Activated naive CD4-positive, alpha-beta T cell treated with anti-CD3 and anti-CD28 coated beads, Interleukin-2, amount 10 ng/mL, durations not matched to agents 7 days and 5 days (primary cell): ENCODE data around the gene TGIF1.
A peak's percentile ranks its signal among the peaks of the same experiment; 100 is the strongest.

ENCODE experiments used
- CTCF ChIA-PET: fragments of 350-600 bp; sonication (Branson Sonifier 250); formaldehyde crosslinking; loops from one replicate; lab custom pipeline; 2021; ENCODE audit warnings: antibody characterized with exemption; lab: Charles Lee
- DNase-seq: peaks from one replicate; pipeline ENCODE4 v3.0.0-alpha.2; 2020
- H3K27ac Mint-ChIP-seq: one replicate; pipeline ENCODE4 v1.8.0; 2021; ENCODE audit warnings: mild to moderate bottlenecking, moderate library complexity, mixed read lengths
- H3K27me3 Mint-ChIP-seq: one replicate; pipeline ENCODE4 v1.8.0; 2021; ENCODE audit warnings: mild to moderate bottlenecking, mixed read lengths
- H3K36me3 Mint-ChIP-seq: one replicate; pipeline ENCODE4 v1.8.0; 2021; ENCODE audit warnings: mixed read lengths
- H3K4me1 Mint-ChIP-seq: one replicate; pipeline ENCODE4 v1.8.0; 2021; ENCODE audit warnings: mixed read lengths
- H3K4me3 Mint-ChIP-seq: one replicate; pipeline ENCODE4 v1.8.0; 2021; ENCODE audit warnings: mild to moderate bottlenecking, moderate library complexity, mixed read lengths
- H3K9me3 Mint-ChIP-seq: one replicate; pipeline ENCODE4 v1.8.0; 2021; ENCODE audit warnings: mixed read lengths

Gene TGIF1

GRCh38 chr18:3455090-3455635 is 5.2 kb downstream of the TGIF1 start:
- CTCF ChIA-PET, result interaction anchor here (0.8 to 7.5 kb wide), 27 partner anchors 8 to 210 kb away, joined by 3 to 69 read pairs (median 5); no protein-coding TSS in a partner anchor
- H3K4me1 Mint-ChIP-seq, result peaks cover 59% of the 10 kb centered on the region
- H3K9me3 Mint-ChIP-seq, result no peaks in the 10 kb centered on the region
- H3K27ac Mint-ChIP-seq, result peak overlapping the region; percentile 98
- peak overlapping the region; percentile 88 for H3K4me3 Mint-ChIP-seq
- DNase-seq, result no peak
- H3K36me3 Mint-ChIP-seq, result peaks cover 28% of the 10 kb centered on the region
- peaks cover 6% of the 10 kb centered on the region for H3K27me3 Mint-ChIP-seq

GRCh38 chr18:3455907-3456685 is 6.1 kb downstream of the TGIF1 start:
- Mint-ChIP-seq H3K4me3 (no peak overlapping the region), H3K9me3 (peaks cover 6% of the 10 kb centered on the region), H3K27me3 (no peaks in the 10 kb centered on the region), H3K4me1 (peaks cover 56% of the 10 kb centered on the region), H3K27ac (no peak overlapping the region), H3K36me3 (peaks cover 32% of the 10 kb centered on the region)
- no peak for DNase-seq
- CTCF ChIA-PET, result interaction anchor here (0.5 to 7.5 kb wide), 11 partner anchors 8 to 307 kb away, joined by 3 to 69 read pairs (median 8); no protein-coding TSS in a partner anchor

GRCh38 chr18:3456686-3457069 is 6.7 kb downstream of the TGIF1 start:
- H3K9me3 Mint-ChIP-seq, result peaks cover 6% of the 10 kb centered on the region
- H3K36me3 Mint-ChIP-seq, result peaks cover 33% of the 10 kb centered on the region
- no peak for DNase-seq
- H3K4me1 Mint-ChIP-seq, result peaks cover 52% of the 10 kb centered on the region
- no peak overlapping the region for H3K27ac Mint-ChIP-seq
- CTCF ChIA-PET, result interaction anchor here (0.5 to 7.5 kb wide), 7 partner anchors 9 to 307 kb away, joined by 3 to 69 read pairs (median 13); no protein-coding TSS in a partner anchor
- no peak overlapping the region for H3K4me3 Mint-ChIP-seq
- H3K27me3 Mint-ChIP-seq, result no peaks in the 10 kb centered on the region

GRCh38 chr18:3457261-3457724 is 7.3 kb downstream of the TGIF1 start:
- H3K9me3 Mint-ChIP-seq, result peaks cover 11% of the 10 kb centered on the region
- H3K4me1 Mint-ChIP-seq, result peaks cover 51% of the 10 kb centered on the region
- CTCF ChIA-PET, result interaction anchor here (1.4 to 7.5 kb wide), 5 partner anchors 8 to 208 kb away, joined by 4 to 69 read pairs (median 16); no protein-coding TSS in a partner anchor
- H3K36me3 Mint-ChIP-seq, result peaks cover 40% of the 10 kb centered on the region
- DNase-seq, result no peak
- H3K27me3 Mint-ChIP-seq, result peaks cover 5% of the 10 kb centered on the region
- H3K4me3 Mint-ChIP-seq, result no peak overlapping the region
- H3K27ac Mint-ChIP-seq, result no peak overlapping the region

- peak; percentile 35 for DNase-seq
- H3K27ac Mint-ChIP-seq, result peak overlapping the region; percentile 49
- CTCF ChIA-PET, result interaction anchor here (1.0 to 3.7 kb wide), 8 partner anchors 10 to 207 kb away, joined by 3 to 17 read pairs (median 6); no protein-coding TSS in a partner anchor
- H3K4me1 Mint-ChIP-seq, result peaks cover 40% of the 10 kb centered on the region
- peaks cover 11% of the 10 kb centered on the region for H3K9me3 Mint-ChIP-seq
- peaks cover 42% of the 10 kb centered on the region for H3K36me3 Mint-ChIP-seq
- H3K4me3 Mint-ChIP-seq, result no peak overlapping the region
- H3K27me3 Mint-ChIP-seq, result peaks cover 8% of the 10 kb centered on the region
These were observed 8.4 kb downstream of the TGIF1 start for GRCh38 chr18:3458378-3458777.

- peaks cover 42% of the 10 kb centered on the region for H3K36me3 Mint-ChIP-seq
- CTCF ChIA-PET, result interaction anchor here (0.8 to 3.7 kb wide), 10 partner anchors 8 to 206 kb away, joined by 3 to 17 read pairs (median 5); no protein-coding TSS in a partner anchor
- H3K4me1 Mint-ChIP-seq, result peaks cover 34% of the 10 kb centered on the region
- DNase-seq, result no peak
- no peak overlapping the region for H3K4me3 Mint-ChIP-seq
- peaks cover 8% of the 10 kb centered on the region for H3K27me3 Mint-ChIP-seq
- H3K9me3 Mint-ChIP-seq, result peaks cover 11% of the 10 kb centered on the region
- peak overlapping the region; percentile 49 for H3K27ac Mint-ChIP-seq
These were observed 9.2 kb downstream of the TGIF1 start for GRCh38 chr18:3458952-3459853.

GRCh38 chr18:3460823-3461398 is 10.9 kb downstream of the TGIF1 start:
- H3K36me3 Mint-ChIP-seq, result peaks cover 42% of the 10 kb centered on the region

GRCh38 chr18:3461704-3462103 is 11.7 kb downstream of the TGIF1 start:
- Mint-ChIP-seq H3K4me1 (peaks cover 32% of the 10 kb centered on the region), H3K36me3 (peaks cover 38% of the 10 kb centered on the region), H3K27me3 (peaks cover 8% of the 10 kb centered on the region), H3K27ac (no peak overlapping the region), H3K4me3 (no peak overlapping the region), H3K9me3 (peaks cover 11% of the 10 kb centered on the region)
- CTCF ChIA-PET, result interaction anchor here (0.6 to 1.4 kb wide), 3 partner anchors 20 to 124 kb away, joined by 3 read pairs; no protein-coding TSS in a partner anchor
- no peak for DNase-seq

More at GRCh38 chr18:3460823-3461398, 10.9 kb downstream of the TGIF1 start:
- no peak overlapping the region for H3K27ac Mint-ChIP-seq
- H3K9me3 Mint-ChIP-seq, result peaks cover 11% of the 10 kb centered on the region
- DNase-seq, result no peak
- no peak overlapping the region for H3K4me3 Mint-ChIP-seq
- peaks cover 25% of the 10 kb centered on the region for H3K4me1 Mint-ChIP-seq
- peaks cover 8% of the 10 kb centered on the region for H3K27me3 Mint-ChIP-seq
- CTCF ChIA-PET, result interaction anchor here (0.6 to 1.4 kb wide), 3 partner anchors 21 to 125 kb away, joined by 3 read pairs; no protein-coding TSS in a partner anchor

- H3K27ac Mint-ChIP-seq, result no peak overlapping the region
- H3K36me3 Mint-ChIP-seq, result peaks cover 27% of the 10 kb centered on the region
- no peak for DNase-seq
- no peak overlapping the region for H3K4me3 Mint-ChIP-seq
- CTCF ChIA-PET, result interaction anchor here (0.8 to 1.0 kb wide), 2 partner anchors 9 to 122 kb away, joined by 3 to 5 read pairs; no protein-coding TSS in a partner anchor
- peaks cover 8% of the 10 kb centered on the region for H3K27me3 Mint-ChIP-seq
- H3K9me3 Mint-ChIP-seq, result peaks cover 11% of the 10 kb centered on the region
- peaks cover 30% of the 10 kb centered on the region for H3K4me1 Mint-ChIP-seq
These were observed 13.1 kb downstream of the TGIF1 start for GRCh38 chr18:3463051-3463450.

- Mint-ChIP-seq H3K4me1 (peaks cover 14% of the 10 kb centered on the region), H3K27ac (no peak overlapping the region), H3K27me3 (peaks cover 8% of the 10 kb centered on the region), H3K4me3 (no peak overlapping the region), H3K36me3 (peaks cover 11% of the 10 kb centered on the region), H3K9me3 (peaks cover 6% of the 10 kb centered on the region)
- CTCF ChIA-PET, result interaction anchor here (1.0 to 4.1 kb wide), 6 partner anchors 12 to 120 kb away, joined by 3 to 19 read pairs (median 4); no protein-coding TSS in a partner anchor
- no peak for DNase-seq
These were observed 16.1 kb downstream of the TGIF1 start for GRCh38 chr18:3466045-3466444.

GRCh38 chr18:3466872-3467271 is 16.9 kb downstream of the TGIF1 start:
- Mint-ChIP-seq H3K27ac (peak overlapping the region; percentile 24), H3K36me3 (peaks cover 7% of the 10 kb centered on the region), H3K9me3 (peaks cover 4% of the 10 kb centered on the region), H3K27me3 (peaks cover 7% of the 10 kb centered on the region), H3K4me1 (peaks cover 14% of the 10 kb centered on the region), H3K4me3 (no peak overlapping the region)
- peak; percentile 33 for DNase-seq
- CTCF ChIA-PET, result interaction anchor here (0.6 to 4.1 kb wide), 5 partner anchors 11 to 122 kb away, joined by 3 to 19 read pairs (median 4); no protein-coding TSS in a partner anchor

GRCh38 chr18:3468066-3468705 is 18.2 kb downstream of the TGIF1 start:
- Mint-ChIP-seq H3K27me3 (no peaks in the 10 kb centered on the region), H3K27ac (no peak overlapping the region), H3K4me3 (no peak overlapping the region), H3K36me3 (no peaks in the 10 kb centered on the region), H3K9me3 (no peaks in the 10 kb centered on the region), H3K4me1 (peaks cover 18% of the 10 kb centered on the region)
- CTCF ChIA-PET, result interaction anchor here (0.5 kb wide), 1 partner anchor 73 kb away, joined by 3 read pairs; no protein-coding TSS in a partner anchor
- DNase-seq, result no peak
